ENCODE data around the gene ASCL1. TPM values are rescaled to one million over a fixed set of nuclear protein-coding genes. Genes with fewer than 3 reads are reported as not detected.

Gene ASCL1
- total RNA-seq, 1 donor from 2014 or later: not detected

DNA sequence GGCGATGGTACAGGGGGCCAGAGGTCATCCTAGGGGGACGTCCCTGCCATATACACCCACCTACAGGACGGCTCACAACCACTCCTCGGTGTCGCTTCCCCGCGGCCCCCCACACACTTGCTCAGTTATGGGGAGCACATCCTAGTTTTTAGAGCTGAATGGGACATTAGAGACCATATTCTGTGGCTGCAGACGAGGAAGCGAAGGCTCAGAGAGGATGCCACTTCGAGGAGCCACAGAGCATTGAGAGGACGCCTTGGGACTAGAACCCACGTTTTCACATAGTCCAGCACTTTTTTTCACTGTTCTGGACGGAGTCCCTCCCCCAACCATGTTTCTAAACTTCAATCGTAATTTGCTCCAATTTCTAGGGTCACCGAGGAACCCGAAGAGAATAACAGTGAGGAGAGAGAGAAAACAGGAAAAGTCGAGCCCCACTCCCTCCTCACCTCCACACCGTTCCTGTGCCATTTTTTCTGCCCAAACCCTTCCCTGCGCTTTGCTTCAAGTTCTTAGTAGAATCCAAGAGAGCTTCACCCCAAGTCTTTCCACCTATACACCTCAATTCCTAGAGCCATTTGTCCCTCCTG lies 641 bp upstream of the ASCL1 start:
- Mint-ChIP-seq H3K9me3 (no peaks in the 10 kb centered on the region), H3K36me3 (ENCODE audit: low read depth) (no peaks in the 10 kb centered on the region), H3K4me3 (peak overlapping the region; percentile 59), H3K4me1 (peaks cover 25% of the 10 kb centered on the region), H3K27me3 (peaks cover 78% of the 10 kb centered on the region), H3K27ac (no peak overlapping the region)
- CTCF ChIA-PET: no interaction called here
- POLR2A ChIA-PET: no interaction called here
- no peak for ATAC-seq (ENCODE audit: low read depth)
- TF ChIP-seq, protein P1, sequence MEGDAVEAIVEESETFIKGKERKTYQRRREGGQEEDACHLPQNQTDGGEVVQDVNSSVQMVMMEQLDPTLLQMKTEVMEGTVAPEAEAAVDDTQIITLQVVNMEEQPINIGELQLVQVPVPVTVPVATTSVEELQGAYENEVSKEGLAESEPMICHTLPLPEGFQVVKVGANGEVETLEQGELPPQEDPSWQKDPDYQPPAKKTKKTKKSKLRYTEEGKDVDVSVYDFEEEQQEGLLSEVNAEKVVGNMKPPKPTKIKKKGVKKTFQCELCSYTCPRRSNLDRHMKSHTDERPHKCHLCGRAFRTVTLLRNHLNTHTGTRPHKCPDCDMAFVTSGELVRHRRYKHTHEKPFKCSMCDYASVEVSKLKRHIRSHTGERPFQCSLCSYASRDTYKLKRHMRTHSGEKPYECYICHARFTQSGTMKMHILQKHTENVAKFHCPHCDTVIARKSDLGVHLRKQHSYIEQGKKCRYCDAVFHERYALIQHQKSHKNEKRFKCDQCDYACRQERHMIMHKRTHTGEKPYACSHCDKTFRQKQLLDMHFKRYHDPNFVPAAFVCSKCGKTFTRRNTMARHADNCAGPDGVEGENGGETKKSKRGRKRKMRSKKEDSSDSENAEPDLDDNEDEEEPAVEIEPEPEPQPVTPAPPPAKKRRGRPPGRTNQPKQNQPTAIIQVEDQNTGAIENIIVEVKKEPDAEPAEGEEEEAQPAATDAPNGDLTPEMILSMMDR (IDR thresholded peaks at IDR 0.05): no peak
- no peak for DNase-seq
- intact Hi-C loops (cut with micrococcal nuclease): loop anchor here (5.0 to 10.0 kb wide), 2 partner anchors 348 to 485 kb away; no protein-coding TSS in a partner anchor

DNA sequence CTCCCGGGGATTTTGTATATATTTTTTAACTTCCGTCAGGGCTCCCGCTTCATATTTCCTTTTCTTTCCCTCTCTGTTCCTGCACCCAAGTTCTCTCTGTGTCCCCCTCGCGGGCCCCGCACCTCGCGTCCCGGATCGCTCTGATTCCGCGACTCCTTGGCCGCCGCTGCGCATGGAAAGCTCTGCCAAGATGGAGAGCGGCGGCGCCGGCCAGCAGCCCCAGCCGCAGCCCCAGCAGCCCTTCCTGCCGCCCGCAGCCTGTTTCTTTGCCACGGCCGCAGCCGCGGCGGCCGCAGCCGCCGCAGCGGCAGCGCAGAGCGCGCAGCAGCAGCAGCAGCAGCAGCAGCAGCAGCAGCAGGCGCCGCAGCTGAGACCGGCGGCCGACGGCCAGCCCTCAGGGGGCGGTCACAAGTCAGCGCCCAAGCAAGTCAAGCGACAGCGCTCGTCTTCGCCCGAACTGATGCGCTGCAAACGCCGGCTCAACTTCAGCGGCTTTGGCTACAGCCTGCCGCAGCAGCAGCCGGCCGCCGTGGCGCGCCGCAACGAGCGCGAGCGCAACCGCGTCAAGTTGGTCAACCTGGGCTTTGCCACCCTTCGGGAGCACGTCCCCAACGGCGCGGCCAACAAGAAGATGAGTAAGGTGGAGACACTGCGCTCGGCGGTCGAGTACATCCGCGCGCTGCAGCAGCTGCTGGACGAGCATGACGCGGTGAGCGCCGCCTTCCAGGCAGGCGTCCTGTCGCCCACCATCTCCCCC lies 777 bp downstream of the ASCL1 start:
- no peak for DNase-seq
- Mint-ChIP-seq H3K4me3 (peak overlapping the region; percentile 76), H3K36me3 (ENCODE audit: low read depth) (no peaks in the 10 kb centered on the region), H3K9me3 (peaks cover under 1% of the 10 kb centered on the region), H3K4me1 (peaks cover 28% of the 10 kb centered on the region), H3K27me3 (peaks cover 81% of the 10 kb centered on the region), H3K27ac (no peak overlapping the region)
- TF ChIP-seq, protein P1 (IDR thresholded peaks at IDR 0.05): no peak
- POLR2A ChIA-PET: no interaction called here
- intact Hi-C loops (cut with micrococcal nuclease): loop anchor here (1.0 to 10.0 kb wide), 3 partner anchors 8 to 484 kb away; no protein-coding TSS in a partner anchor
- peak; percentile 73 for ATAC-seq (ENCODE audit: low read depth)
- CTCF ChIA-PET: interaction anchor here (1.0 kb wide), 1 partner anchor 590 kb away, joined by 3 read pairs; no protein-coding TSS in a partner anchor

DNA sequence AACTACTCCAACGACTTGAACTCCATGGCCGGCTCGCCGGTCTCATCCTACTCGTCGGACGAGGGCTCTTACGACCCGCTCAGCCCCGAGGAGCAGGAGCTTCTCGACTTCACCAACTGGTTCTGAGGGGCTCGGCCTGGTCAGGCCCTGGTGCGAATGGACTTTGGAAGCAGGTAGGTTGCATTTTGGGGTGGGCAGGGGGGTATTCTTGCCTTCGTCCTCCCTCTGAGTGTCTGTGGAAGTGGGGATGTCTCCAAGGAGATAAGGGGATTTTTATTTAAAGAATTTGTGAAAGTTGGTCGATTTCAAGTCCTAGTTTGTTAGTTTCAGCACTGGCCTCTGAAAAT lies 1.3 kb downstream of the ASCL1 start:
- intact Hi-C loops (cut with micrococcal nuclease): loop anchor here (1.0 to 10.0 kb wide), 3 partner anchors 9 to 483 kb away; no protein-coding TSS in a partner anchor
- TF ChIP-seq, protein P1 (IDR thresholded peaks at IDR 0.05): no peak
- Mint-ChIP-seq H3K4me1 (peaks cover 28% of the 10 kb centered on the region), H3K27ac (no peak overlapping the region), H3K27me3 (peaks cover 80% of the 10 kb centered on the region), H3K9me3 (peaks cover 4% of the 10 kb centered on the region), H3K4me3 (peak overlapping the region; percentile 50), H3K36me3 (ENCODE audit: low read depth) (no peaks in the 10 kb centered on the region)
- ATAC-seq (ENCODE audit: low read depth) (no peak), DNase-seq (no peak)
- CTCF ChIA-PET: interaction anchor here (1.0 kb wide), 1 partner anchor 589 kb away, joined by 3 read pairs; no protein-coding TSS in a partner anchor
- POLR2A ChIA-PET: no interaction called here

DNA sequence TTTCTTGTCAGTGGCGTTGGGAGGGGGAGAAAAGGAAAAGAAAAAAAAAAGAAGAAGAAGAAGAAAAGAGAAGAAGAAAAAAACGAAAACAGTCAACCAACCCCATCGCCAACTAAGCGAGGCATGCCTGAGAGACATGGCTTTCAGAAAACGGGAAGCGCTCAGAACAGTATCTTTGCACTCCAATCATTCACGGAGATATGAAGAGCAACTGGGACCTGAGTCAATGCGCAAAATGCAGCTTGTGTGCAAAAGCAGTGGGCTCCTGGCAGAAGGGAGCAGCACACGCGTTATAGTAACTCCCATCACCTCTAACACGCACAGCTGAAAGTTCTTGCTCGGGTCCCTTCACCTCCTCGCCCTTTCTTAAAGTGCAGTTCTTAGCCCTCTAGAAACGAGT lies 1.9 kb downstream of the ASCL1 start:
- Mint-ChIP-seq H3K9me3 (peaks cover 7% of the 10 kb centered on the region), H3K27ac (peak overlapping the region; percentile 2), H3K4me3 (peak overlapping the region; percentile 50), H3K36me3 (ENCODE audit: low read depth) (no peaks in the 10 kb centered on the region), H3K27me3 (peaks cover 81% of the 10 kb centered on the region), H3K4me1 (peaks cover 28% of the 10 kb centered on the region)
- TF ChIP-seq, protein P1 (IDR thresholded peaks at IDR 0.05): no peak
- ChIA-PET POLR2A (no interaction called here), CTCF (no interaction called here)
- ATAC-seq (ENCODE audit: low read depth) (no peak), DNase-seq (no peak)
- intact Hi-C loops (cut with micrococcal nuclease): loop anchor here (5.0 to 10.0 kb wide), 2 partner anchors 345 to 483 kb away; no protein-coding TSS in a partner anchor

DNA sequence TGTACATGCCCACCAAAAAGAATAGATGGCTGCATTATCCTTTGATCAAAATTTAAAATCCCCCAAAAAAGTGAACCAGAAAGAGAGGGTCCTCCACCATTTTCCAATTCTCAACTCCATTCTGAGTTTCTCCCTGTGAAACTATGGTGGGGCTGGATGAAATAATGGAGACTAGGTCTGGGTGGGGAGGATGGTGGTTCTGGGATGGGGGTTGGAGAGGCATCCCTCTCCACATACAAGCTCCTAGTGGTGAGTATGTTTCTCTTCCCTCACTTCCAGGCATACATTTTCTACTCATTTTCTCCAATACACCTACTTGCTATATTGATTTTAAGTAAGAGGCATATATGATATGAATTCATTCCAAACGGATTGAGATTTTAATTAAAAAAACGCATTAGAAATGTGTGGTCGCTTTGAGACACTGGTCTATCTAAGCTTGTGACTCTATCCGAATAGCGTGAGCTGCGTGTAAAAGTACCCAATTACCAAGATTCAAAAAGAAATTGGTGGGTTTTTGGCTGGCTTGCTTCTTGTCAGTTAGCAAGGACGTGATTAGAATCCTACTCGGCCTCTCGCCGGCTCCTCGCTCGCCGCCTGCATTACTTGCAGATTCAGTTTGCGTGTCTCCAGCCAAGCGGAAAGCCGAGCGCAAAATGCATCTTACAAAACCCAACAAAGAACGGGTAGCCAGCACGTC lies 3.4 kb downstream of the ASCL1 start:
- Mint-ChIP-seq H3K27ac (no peak overlapping the region), H3K4me3 (no peak overlapping the region), H3K27me3 (peaks cover 78% of the 10 kb centered on the region), H3K9me3 (peaks cover 7% of the 10 kb centered on the region), H3K36me3 (ENCODE audit: low read depth) (no peaks in the 10 kb centered on the region), H3K4me1 (peaks cover 39% of the 10 kb centered on the region)
- ATAC-seq (ENCODE audit: low read depth) (no peak), DNase-seq (no peak)
- POLR2A ChIA-PET: no interaction called here
- TF ChIP-seq, protein P1 (IDR thresholded peaks at IDR 0.05): no peak
- intact Hi-C loops (cut with micrococcal nuclease): no loop called here
- CTCF ChIA-PET: interaction anchor here (0.6 kb wide), 1 partner anchor 588 kb away, joined by 3 read pairs; no protein-coding TSS in a partner anchor
